Adipocyte (in vitro differentiated cells): ENCODE measurements around the gene APBA2.

Experiments used
- DNase-seq: peaks from one replicate; pipeline ENCODE4 v3.0.0-alpha.2; 2015; ENCODE audit warnings: low read depth
- H3K27me3 ChIP-seq: replicated peaks from 2 replicates; pipeline ENCODE4 v1.7.0; 2013; ENCODE audit warnings: mild to moderate bottlenecking, low read length, moderate library complexity; ENCODE audit not compliant: control insufficient read depth, insufficient read depth
- H3K36me3 ChIP-seq: 2 replicates; pipeline ENCODE4 v1.7.0; 2013; ENCODE audit warnings: low read length, mild to moderate bottlenecking, moderate library complexity; ENCODE audit not compliant: control insufficient read depth, insufficient read depth, severe bottlenecking
- H3K4me1 ChIP-seq: 2 replicates; pipeline ENCODE4 v1.7.0; 2013; ENCODE audit warnings: mild to moderate bottlenecking, low read length, moderate library complexity; ENCODE audit not compliant: control insufficient read depth, insufficient read depth
- H3K4me3 ChIP-seq: 2 replicates; pipeline ENCODE4 v1.7.0; 2013; ENCODE audit warnings: mild to moderate bottlenecking, low read length, moderate library complexity
- H3K9ac ChIP-seq: 2 replicates; pipeline ENCODE4 v1.7.0; 2013; ENCODE audit warnings: mild to moderate bottlenecking, low read length, moderate library complexity
- H3K9me3 ChIP-seq: 2 replicates; pipeline ENCODE4 v1.7.0; 2013; ENCODE audit warnings: mild to moderate bottlenecking, low read length, moderate library complexity; ENCODE audit not compliant: control insufficient read depth

APBA2 gene

GRCh38 chr15:28931828-28932227 lies 46.1 kb downstream of the APBA2 start:
- no peaks in the 10 kb centered on the region for H3K36me3 ChIP-seq
- no peak for DNase-seq
- peaks cover 17% of the 10 kb centered on the region for H3K27me3 ChIP-seq
- H3K9ac ChIP-seq: no peak overlapping the region
- H3K9me3 ChIP-seq: peaks cover 9% of the 10 kb centered on the region
- no peak overlapping the region for H3K4me3 ChIP-seq
- no peaks in the 10 kb centered on the region for H3K4me1 ChIP-seq

- Histone ChIP-seq H3K9me3 (peaks cover 9% of the 10 kb centered on the region), H3K4me1 (no peaks in the 10 kb centered on the region), H3K4me3 (no peak overlapping the region), H3K36me3 (no peaks in the 10 kb centered on the region), H3K27me3 (peaks cover 17% of the 10 kb centered on the region), H3K9ac (no peak overlapping the region)
- DNase-seq: no peak
Measured at GRCh38 chr15:28932361-28932760, 46.6 kb downstream of the APBA2 start.

DNA sequence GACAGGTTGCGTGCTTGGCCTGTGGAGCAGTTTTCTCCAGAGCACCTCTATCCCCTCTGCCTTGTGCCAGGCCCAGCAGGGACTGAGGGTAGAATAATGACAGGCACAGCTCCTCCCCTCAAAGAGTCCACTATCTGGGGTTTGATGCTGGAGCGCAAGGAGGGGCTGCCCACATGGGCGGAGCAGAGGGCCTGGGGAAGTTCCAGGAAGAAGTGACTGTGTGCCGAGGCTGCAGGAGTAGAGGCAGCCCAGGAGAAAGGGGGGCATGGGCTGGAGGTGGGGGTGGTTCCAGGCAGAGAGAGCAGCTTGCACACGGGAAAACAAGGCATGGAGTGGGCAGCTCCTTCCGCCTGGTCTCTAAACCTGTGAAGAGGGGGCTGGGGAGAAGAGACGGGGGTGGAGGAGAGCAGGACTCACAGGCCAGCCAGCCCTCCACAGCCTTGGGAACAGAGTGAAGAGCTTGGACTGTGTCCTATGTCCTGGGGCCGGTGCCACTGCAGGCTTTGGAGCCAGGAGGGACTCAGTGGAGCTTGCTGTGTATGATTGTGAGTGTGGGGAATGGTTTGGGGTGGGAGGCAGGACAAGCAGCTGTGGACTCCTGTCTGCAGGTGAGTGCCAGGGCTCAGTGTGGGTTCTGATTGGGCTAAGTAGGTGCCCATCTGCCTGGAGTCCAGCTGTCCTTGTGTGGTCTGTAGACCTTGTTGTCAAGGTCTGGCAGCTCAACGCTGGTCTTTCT lies 48.1 kb downstream of the APBA2 start:
- no peaks in the 10 kb centered on the region for H3K36me3 ChIP-seq
- H3K9me3 ChIP-seq: peaks cover 9% of the 10 kb centered on the region
- H3K4me3 ChIP-seq: no peak overlapping the region
- no peak overlapping the region for H3K9ac ChIP-seq
- DNase-seq: no peak
- H3K27me3 ChIP-seq: peaks cover 17% of the 10 kb centered on the region
- no peaks in the 10 kb centered on the region for H3K4me1 ChIP-seq

DNA sequence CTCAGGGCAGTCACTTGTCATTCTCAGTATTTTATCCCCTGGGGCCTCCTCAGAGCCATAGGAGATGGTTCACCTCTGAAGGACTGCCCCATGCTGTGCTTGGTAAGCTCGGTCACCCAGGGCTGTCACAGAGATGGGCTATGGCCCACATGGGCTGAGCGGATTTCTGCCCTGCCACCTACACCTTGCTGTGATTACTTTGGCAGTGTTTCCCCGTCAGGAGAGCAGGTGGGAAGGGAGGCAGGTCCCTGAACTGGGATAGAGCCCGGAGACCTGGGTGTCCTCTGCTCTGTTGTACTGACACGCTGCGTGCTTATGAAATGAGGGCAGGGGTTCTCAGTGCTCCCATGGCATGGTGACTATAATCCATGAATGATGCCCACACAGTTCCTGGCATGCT lies 48.9 kb downstream of the APBA2 start:
- H3K4me3 ChIP-seq: no peak overlapping the region
- H3K27me3 ChIP-seq: peaks cover 17% of the 10 kb centered on the region
- no peak for DNase-seq
- H3K9me3 ChIP-seq: peaks cover 9% of the 10 kb centered on the region
- H3K4me1 ChIP-seq: no peaks in the 10 kb centered on the region
- H3K9ac ChIP-seq: no peak overlapping the region
- no peaks in the 10 kb centered on the region for H3K36me3 ChIP-seq

DNA sequence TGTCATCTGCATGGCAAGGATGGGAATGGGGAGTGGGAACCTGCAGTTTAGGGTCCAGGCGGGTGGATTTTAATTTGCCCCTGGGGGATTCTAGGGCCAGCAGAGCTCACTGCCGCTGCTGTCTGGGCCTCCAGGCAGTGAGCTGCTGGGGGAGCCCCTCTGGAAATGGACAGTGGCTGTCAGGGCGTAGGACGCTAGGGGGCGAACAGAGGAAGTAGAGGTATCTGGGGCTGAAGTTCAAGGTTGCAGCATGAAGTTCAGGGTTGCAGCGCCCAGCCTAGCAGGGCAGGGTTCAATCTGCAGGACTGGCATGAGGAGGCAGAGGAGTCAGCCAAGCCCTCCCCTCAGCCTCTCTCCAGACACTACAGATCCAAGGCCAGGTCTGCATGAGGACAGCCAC lies 49.5 kb downstream of the APBA2 start:
- peaks cover 9% of the 10 kb centered on the region for H3K9me3 ChIP-seq
- no peaks in the 10 kb centered on the region for H3K4me1 ChIP-seq
- no peak overlapping the region for H3K4me3 ChIP-seq
- H3K27me3 ChIP-seq: peaks cover 17% of the 10 kb centered on the region
- H3K9ac ChIP-seq: no peak overlapping the region
- H3K36me3 ChIP-seq: no peaks in the 10 kb centered on the region
- no peak for DNase-seq

- H3K4me3 ChIP-seq: no peak overlapping the region
- no peaks in the 10 kb centered on the region for H3K36me3 ChIP-seq
- peaks cover 9% of the 10 kb centered on the region for H3K9me3 ChIP-seq
- H3K4me1 ChIP-seq: no peaks in the 10 kb centered on the region
- no peak overlapping the region for H3K9ac ChIP-seq
- no peak for DNase-seq
- peaks cover 17% of the 10 kb centered on the region for H3K27me3 ChIP-seq
Measured at GRCh38 chr15:28936081-28936480, 50.3 kb downstream of the APBA2 start.

GRCh38 chr15:28936481-28936881 lies 50.7 kb downstream of the APBA2 start:
- no peaks in the 10 kb centered on the region for H3K4me1 ChIP-seq
- no peak overlapping the region for H3K9ac ChIP-seq
- peaks cover 17% of the 10 kb centered on the region for H3K27me3 ChIP-seq
- no peaks in the 10 kb centered on the region for H3K36me3 ChIP-seq
- H3K4me3 ChIP-seq: no peak overlapping the region
- no peak for DNase-seq
- H3K9me3 ChIP-seq: peaks cover 9% of the 10 kb centered on the region

- Histone ChIP-seq H3K9me3 (peaks cover 9% of the 10 kb centered on the region), H3K9ac (no peak overlapping the region), H3K27me3 (peaks cover 13% of the 10 kb centered on the region), H3K36me3 (no peaks in the 10 kb centered on the region), H3K4me3 (no peak overlapping the region), H3K4me1 (no peaks in the 10 kb centered on the region)
- no peak for DNase-seq
Measured at GRCh38 chr15:28937271-28937670, 51.5 kb downstream of the APBA2 start.

DNA sequence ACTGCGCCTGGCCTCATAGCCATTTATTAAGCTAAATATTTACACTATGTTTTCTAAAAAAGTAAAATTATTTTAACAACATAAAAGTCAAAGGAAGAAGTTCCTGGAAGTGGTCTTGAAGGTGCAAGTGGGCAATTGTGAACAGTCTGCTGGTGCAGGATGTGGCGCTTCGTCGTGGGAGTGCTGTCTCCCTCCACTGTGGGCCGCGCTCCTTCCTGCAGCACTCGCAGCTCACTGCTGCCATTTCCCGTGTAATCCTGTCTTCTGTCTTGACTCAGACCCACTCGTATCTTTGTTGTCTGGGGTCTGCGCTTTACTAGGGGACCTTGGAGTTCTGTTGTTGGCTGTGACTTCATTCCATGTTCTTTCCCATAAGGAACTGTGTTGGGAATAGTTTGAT lies 56.3 kb downstream of the APBA2 start:
- DNase-seq: no peak
- no peaks in the 10 kb centered on the region for H3K27me3 ChIP-seq
- H3K4me3 ChIP-seq: no peak overlapping the region
- H3K4me1 ChIP-seq: no peaks in the 10 kb centered on the region
- H3K9me3 ChIP-seq: no peaks in the 10 kb centered on the region
- H3K36me3 ChIP-seq: no peaks in the 10 kb centered on the region
- H3K9ac ChIP-seq: no peak overlapping the region

GRCh38 chr15:28942571-28942970 lies 56.8 kb downstream of the APBA2 start:
- H3K27me3 ChIP-seq: no peaks in the 10 kb centered on the region
- H3K4me1 ChIP-seq: no peaks in the 10 kb centered on the region
- no peak overlapping the region for H3K4me3 ChIP-seq
- no peaks in the 10 kb centered on the region for H3K36me3 ChIP-seq
- no peak overlapping the region for H3K9ac ChIP-seq
- DNase-seq: no peak
- no peaks in the 10 kb centered on the region for H3K9me3 ChIP-seq

DNA sequence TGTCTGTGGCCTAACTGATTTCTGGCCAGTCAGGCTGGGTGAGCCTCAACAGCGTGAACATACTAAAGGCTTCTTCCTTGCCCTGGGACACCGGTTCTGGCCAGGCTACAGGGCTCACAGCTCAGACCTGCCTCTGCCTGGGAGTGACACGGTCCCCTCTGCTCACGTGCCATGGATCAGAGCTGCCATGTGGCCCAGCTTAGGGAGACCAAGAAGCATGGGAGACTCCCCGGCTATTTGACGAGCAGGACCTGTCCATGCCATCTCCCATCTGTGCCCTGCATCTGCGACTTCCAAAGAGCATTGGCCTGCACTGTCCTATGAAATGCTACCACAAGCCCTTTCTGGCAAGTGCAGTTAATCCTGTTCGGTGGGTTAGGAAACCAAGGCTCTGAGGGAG lies 57.4 kb downstream of the APBA2 start:
- DNase-seq: no peak
- H3K36me3 ChIP-seq: no peaks in the 10 kb centered on the region
- H3K4me3 ChIP-seq: no peak overlapping the region

More for the DNA sequence above, 57.4 kb downstream of the APBA2 start:
- Histone ChIP-seq H3K27me3 (no peaks in the 10 kb centered on the region), H3K9me3 (no peaks in the 10 kb centered on the region), H3K9ac (no peak overlapping the region), H3K4me1 (no peaks in the 10 kb centered on the region)
